ENCODE results near the gene CNTD1.
"Not testable (repeated sequence)": the region's sequence is repeated elsewhere in the genome, so short reads cannot be mapped to it uniquely, and the experiment has no call there.

Gene CNTD1

DNA sequence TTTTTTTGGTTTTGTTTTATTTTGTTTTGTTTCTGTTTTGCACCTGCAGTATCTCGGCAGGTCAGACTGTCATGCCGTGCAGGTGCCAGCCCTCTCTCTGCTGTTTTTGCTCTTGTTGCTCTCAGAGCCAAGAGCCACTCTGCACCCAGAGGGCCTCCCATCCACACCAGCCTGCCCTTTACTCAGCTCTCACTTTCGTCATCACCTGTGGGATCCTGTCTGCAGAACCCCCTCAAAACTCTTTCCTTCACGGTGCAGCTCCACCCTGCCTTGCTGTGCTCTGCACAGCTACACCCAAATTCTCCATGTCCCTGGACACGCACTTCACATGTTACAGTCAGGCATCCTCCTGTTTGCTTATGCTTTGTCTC lies 54.9 kb downstream of the CNTD1 start (continued):
- TF ChIP-seq, protein P1, sequence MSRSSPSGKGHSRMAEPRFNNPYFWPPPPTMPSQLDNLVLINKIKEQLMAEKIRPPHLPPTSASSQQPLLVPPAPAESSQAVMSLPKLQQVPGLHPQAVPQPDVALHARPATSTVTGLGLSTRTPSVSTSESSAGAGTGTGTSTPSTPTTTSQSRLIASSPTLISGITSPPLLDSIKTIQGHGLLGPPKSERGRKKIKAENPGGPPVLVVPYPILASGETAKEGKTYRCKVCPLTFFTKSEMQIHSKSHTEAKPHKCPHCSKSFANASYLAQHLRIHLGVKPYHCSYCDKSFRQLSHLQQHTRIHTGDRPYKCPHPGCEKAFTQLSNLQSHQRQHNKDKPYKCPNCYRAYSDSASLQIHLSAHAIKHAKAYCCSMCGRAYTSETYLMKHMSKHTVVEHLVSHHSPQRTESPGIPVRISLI (tag by site-specific recombination; IDR thresholded peaks at IDR 0.05): no peak
- no peak for TF ChIP-seq ZNF561 (tag by site-specific recombination; IDR thresholded peaks at IDR 0.05; ENCODE audit: borderline replicate concordance)
- TF ChIP-seq ZNF791 (tag by site-specific recombination; IDR thresholded peaks at IDR 0.05): no peak
- TF ChIP-seq ZBTB17 (tag by site-specific recombination; IDR thresholded peaks at IDR 0.05): no peak
- no peak for TF ChIP-seq ZNF37A (tag by site-specific recombination; IDR thresholded peaks at IDR 0.05)
- TF ChIP-seq ZNF211 (tag by site-specific recombination; IDR thresholded peaks at IDR 0.05; ENCODE audit: low read depth): no peak
- no peak for TF ChIP-seq ZNF48 (tag by site-specific recombination; IDR thresholded peaks at IDR 0.05)
- no peak for TF ChIP-seq GLI2 (tag by site-specific recombination; IDR thresholded peaks at IDR 0.05; ENCODE audit: borderline replicate concordance, low read depth)

DNA sequence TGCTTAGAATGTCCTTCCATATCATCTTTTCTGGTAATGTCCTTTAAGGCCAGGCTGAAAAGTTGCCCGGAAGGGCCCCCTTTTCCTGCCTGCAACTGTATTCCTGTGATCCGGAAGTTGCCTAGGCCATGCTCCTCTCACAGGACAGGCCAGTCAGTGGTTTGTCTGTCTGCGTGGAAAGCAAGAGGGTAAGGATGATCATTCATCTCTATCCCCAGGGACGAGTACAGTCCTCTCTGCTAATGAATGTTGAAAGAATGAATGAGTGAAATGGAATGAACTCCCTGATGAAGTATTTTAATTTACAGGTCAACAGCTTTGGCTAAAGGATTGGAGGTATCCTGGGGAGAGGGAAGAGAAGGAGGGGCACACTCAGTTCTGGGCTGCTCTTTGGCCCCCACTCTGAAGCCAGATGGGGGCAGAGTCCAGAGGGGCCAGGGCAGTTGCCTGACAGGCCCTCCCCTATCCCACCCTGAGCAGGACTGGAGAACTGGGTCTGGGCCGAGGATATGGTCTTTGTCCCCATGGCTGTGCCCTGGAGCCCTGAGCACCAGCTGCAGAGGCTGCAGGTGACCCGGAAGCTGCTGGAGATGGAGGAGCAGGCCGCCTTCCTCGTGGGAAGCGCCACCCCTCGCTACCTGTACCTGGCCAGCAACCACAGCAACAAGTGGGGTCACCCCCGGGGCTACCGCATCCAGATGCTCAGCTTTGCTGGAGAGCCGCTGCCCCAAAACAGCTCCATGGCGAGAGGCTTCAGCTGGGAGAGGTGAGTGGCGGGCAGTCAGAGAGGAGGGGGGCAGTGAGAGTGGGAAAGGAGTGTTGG lies 55.5 kb downstream of the CNTD1 start:
- H3K4me3 ChIP-seq (ENCODE audit: low read depth, low read length): no peak overlapping the region
- POLR2A ChIA-PET: interaction anchor here (1.1 kb wide), 1 partner anchor 144 kb away, joined by 3 read pairs; the partner anchor contains the start of gene RPL27
- CTCF ChIA-PET: interaction anchor here (2.0 kb wide), 1 partner anchor 11 kb away, joined by 6 read pairs; no protein-coding TSS in a partner anchor

DNA sequence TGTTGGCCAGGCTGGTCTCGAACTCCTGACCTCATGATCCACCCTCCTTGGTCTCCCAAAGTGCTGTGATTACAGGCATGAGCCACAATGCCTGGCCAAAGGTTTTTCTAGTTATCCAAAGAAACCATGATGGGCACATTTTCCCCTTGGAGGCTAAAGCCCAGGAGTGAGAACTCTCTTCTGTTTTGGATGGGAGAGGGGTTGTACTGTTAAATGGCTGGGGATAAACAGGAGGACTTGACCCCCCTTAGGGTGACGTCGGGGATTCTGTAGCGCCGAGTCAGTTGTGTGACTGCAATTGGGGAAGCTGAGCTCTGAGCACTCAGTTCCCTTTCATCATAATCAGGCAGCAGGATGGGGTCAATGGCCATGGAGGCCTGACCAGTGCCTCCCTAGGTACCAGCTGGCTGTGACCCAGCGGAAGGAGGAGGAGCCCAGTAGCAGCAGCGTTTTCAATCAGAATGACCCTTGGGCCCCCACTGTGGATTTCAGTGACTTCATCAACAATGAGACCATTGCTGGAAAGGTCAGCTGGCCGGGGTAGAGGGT lies 56.5 kb downstream of the CNTD1 start:
- H3K9me3 ChIP-seq (ENCODE audit: control insufficient read depth, insufficient read depth, low read depth, low read length): no peaks in the 10 kb centered on the region
- CTCF ChIA-PET: interaction anchor here (1.1 kb wide), 1 partner anchor 74 kb away, joined by 3 read pairs; no protein-coding TSS in a partner anchor
- no peak overlapping the region for H3K27ac ChIP-seq (ENCODE audit: extremely low read depth, low read depth, low read length)
- no peak overlapping the region for H3K4me3 ChIP-seq (ENCODE audit: low read depth, low read length)
- H3K4me1 ChIP-seq (ENCODE audit: control insufficient read depth, insufficient read depth, low read length): no peaks in the 10 kb centered on the region
- POLR2A ChIA-PET: interaction anchor here (0.8 kb wide), 1 partner anchor 136 kb away, joined by 3 read pairs; no protein-coding TSS in a partner anchor
- peaks cover 0 to 4% of the 10 kb centered on the region in 2 experiments; a peak in 2 of 3 replicates for H3K36me3 ChIP-seq (ENCODE audit: control insufficient read depth in 2 of 2, insufficient read depth in 1 of 2, low read length in 2 of 2)
- TF ChIP-seq OSR2 (tag by site-specific recombination; IDR thresholded peaks at IDR 0.05): no peak
- TF ChIP-seq ZNF600 (tag by site-specific recombination; IDR thresholded peaks at IDR 0.05): no peak
- no peak for TF ChIP-seq ZNF366 (tag by site-specific recombination; conservative IDR thresholded peaks at IDR 0.05)
- TF ChIP-seq, protein P2, sequence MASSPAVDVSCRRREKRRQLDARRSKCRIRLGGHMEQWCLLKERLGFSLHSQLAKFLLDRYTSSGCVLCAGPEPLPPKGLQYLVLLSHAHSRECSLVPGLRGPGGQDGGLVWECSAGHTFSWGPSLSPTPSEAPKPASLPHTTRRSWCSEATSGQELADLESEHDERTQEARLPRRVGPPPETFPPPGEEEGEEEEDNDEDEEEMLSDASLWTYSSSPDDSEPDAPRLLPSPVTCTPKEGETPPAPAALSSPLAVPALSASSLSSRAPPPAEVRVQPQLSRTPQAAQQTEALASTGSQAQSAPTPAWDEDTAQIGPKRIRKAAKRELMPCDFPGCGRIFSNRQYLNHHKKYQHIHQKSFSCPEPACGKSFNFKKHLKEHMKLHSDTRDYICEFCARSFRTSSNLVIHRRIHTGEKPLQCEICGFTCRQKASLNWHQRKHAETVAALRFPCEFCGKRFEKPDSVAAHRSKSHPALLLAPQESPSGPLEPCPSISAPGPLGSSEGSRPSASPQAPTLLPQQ (tag by site-specific recombination; IDR thresholded peaks at IDR 0.05): no peak
- no peak for TF ChIP-seq GLI4 (tag by site-specific recombination; IDR thresholded peaks at IDR 0.05)
- no peak for TF ChIP-seq ZNF585B (tag by site-specific recombination; IDR thresholded peaks at IDR 0.05)
- TF ChIP-seq SCRT1 (tag by site-specific recombination; IDR thresholded peaks at IDR 0.05; ENCODE audit: borderline replicate concordance): no peak
- TF ChIP-seq ZNF121 (tag by site-specific recombination; IDR thresholded peaks at IDR 0.05): no peak
- TF ChIP-seq SETDB1 (IDR thresholded peaks at IDR 0.05; ENCODE audit: insufficient read length, low read length): no peak
- TF ChIP-seq, protein P3, sequence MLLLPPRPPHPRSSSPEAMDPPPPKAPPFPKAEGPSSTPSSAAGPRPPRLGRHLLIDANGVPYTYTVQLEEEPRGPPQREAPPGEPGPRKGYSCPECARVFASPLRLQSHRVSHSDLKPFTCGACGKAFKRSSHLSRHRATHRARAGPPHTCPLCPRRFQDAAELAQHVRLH (tag by site-specific recombination; IDR thresholded peaks at IDR 0.05): no peak
- no peak for TF ChIP-seq ZNF558 (tag by site-specific recombination; IDR thresholded peaks at IDR 0.05)
- no peak for TF ChIP-seq ZNF433 (tag by site-specific recombination; IDR thresholded peaks at IDR 0.05; ENCODE audit: low read depth)
- no peak for TF ChIP-seq KLF9 (tag by site-specific recombination; IDR thresholded peaks at IDR 0.05; ENCODE audit: low read depth)

More for the DNA sequence above, 55.5 kb downstream of the CNTD1 start:
- no peak overlapping the region for H3K27ac ChIP-seq (ENCODE audit: extremely low read depth, low read depth, low read length)
- H3K9me3 ChIP-seq (ENCODE audit: control insufficient read depth, insufficient read depth, low read depth, low read length): no peaks in the 10 kb centered on the region
- TF ChIP-seq SCRT2 (tag by site-specific recombination; IDR thresholded peaks at IDR 0.05) (peak; percentile 57), ZFP37 (tag by site-specific recombination; IDR thresholded peaks at IDR 0.05) (no peak), ZNF174 (tag by site-specific recombination; IDR thresholded peaks at IDR 0.05) (no peak)
- H3K4me1 ChIP-seq (ENCODE audit: control insufficient read depth, insufficient read depth, low read length): no peaks in the 10 kb centered on the region
- H3K36me3 ChIP-seq (ENCODE audit: control insufficient read depth in 2 of 2, insufficient read depth in 1 of 2, low read length in 2 of 2): peaks cover 0 to 4% of the 10 kb centered on the region in 2 experiments; a peak in 2 of 3 replicates

DNA sequence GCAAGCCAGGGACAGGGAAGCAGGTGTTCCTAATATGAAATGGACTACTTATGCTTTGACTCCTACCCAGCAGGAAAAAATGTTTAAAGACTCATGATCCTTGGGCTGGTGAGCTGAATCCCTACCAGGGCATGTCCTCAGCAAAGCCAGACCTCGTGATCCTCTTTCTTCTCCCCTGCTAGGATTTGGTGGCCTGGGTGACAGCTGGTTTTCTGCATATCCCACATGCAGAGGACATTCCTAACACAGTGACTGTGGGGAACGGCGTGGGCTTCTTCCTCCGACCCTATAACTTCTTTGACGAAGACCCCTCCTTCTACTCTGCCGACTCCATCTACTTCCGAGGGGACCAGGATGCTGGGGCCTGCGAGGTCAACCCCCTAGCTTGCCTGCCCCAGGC lies 57.4 kb downstream of the CNTD1 start:
- H3K4me3 ChIP-seq (ENCODE audit: low read depth, low read length); H3K36me3 ChIP-seq (ENCODE audit: control insufficient read depth in 2 of 2, insufficient read depth in 1 of 2, low read length in 2 of 2); H3K4me1 ChIP-seq (ENCODE audit: control insufficient read depth, insufficient read depth, low read length); H3K27ac ChIP-seq (ENCODE audit: extremely low read depth, low read depth, low read length); H3K9me3 ChIP-seq (ENCODE audit: control insufficient read depth, insufficient read depth, low read depth, low read length): not testable (repeated sequence)
- CTCF ChIA-PET: interaction anchor here (1.1 kb wide), 1 partner anchor 73 kb away, joined by 3 read pairs; no protein-coding TSS in a partner anchor
- POLR2A ChIA-PET: interaction anchor here (0.5 kb wide), 1 partner anchor 11 kb away, joined by 3 read pairs; no protein-coding TSS in a partner anchor

DNA sequence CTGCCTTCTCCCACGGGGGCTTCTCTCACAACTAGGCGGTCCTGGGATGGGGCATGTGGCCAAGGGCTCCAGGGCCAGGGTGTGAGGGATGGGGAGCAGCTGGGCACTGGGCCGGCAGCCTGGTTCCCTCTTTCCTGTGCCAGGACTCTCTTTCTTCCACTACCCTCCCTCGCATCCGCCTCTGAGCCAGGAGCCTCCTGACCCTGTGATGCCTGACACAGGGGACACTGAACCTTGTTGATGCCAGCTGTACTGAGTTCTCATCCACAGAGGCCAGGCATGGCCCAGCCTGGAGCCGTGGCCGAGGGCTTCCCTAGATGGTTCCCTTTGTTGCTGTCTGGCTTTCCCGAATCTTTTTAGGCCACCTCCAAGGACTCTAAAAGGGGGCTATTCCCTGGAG lies 57.9 kb downstream of the CNTD1 start:
- H3K4me3 ChIP-seq (ENCODE audit: low read depth, low read length); CTCF ChIA-PET; H3K36me3 ChIP-seq (ENCODE audit: control insufficient read depth in 2 of 2, insufficient read depth in 1 of 2, low read length in 2 of 2); H3K4me1 ChIP-seq (ENCODE audit: control insufficient read depth, insufficient read depth, low read length); POLR2A ChIA-PET; H3K9me3 ChIP-seq (ENCODE audit: control insufficient read depth, insufficient read depth, low read depth, low read length); H3K27ac ChIP-seq (ENCODE audit: extremely low read depth, low read depth, low read length): not testable (repeated sequence)
